B cell (primary cell): ENCODE results near the gene GADD45B. TPM values are rescaled to one million over a fixed set of nuclear protein-coding genes. Genes with fewer than 3 reads are reported as not detected.
"Not testable (repeated sequence)": the region's sequence is repeated elsewhere in the genome, so short reads cannot be mapped to it uniquely, and the experiment has no call there.

ENCODE experiments used
- ATAC-seq: fragments of 200-7000 bp; cut with Tn5 transposase; one replicate; pipeline ENCODE4 v1.10.0; 2021; ENCODE audit warnings: low read depth, mild to moderate bottlenecking, moderate number of reproducible peaks, moderate library complexity
- CTCF ChIA-PET: fragments of 350-600 bp; sonication (Branson Sonifier 250); formaldehyde crosslinking; loops from one replicate; lab custom pipeline; 2021; ENCODE audit warnings: antibody characterized with exemption, inconsistent platforms; lab: Charles Lee
- POLR2A ChIA-PET: fragments of 350-600 bp; sonication (Branson Sonifier 250); formaldehyde crosslinking; loops from one replicate; lab custom pipeline; 2021; ENCODE audit warnings: antibody characterized with exemption; lab: Charles Lee
- DNase-seq: peaks from one replicate; pipeline ENCODE4 v3.0.0; 2013
- H2AFZ ChIP-seq: 2 replicates; pipeline ENCODE4 v1.6.1; 2012; ENCODE audit warnings: mild to moderate bottlenecking, low read depth, low read length; ENCODE audit not compliant: insufficient read depth, poor library complexity, severe bottlenecking
- H3K27ac ChIP-seq, 2 donors: 1 replicate in 1 of 2; 2 replicates in 1 of 2; pipeline ENCODE4 v1.5.1; 2012 to 2013; ENCODE audit warnings: low read length in 2 of 2, mild to moderate bottlenecking in 2 of 2, moderate library complexity in 1 of 2
- H3K27me3 ChIP-seq, 4 experiments: fragments of 200-600 bp in 1 of 4; sonication (generic) in 1 of 4; replicated peaks in 1 of 4; 1 replicate in 2 of 4; 2 replicates in 2 of 4; pipeline versions ENCODE4 v1.6.1 to v1.7.0; 2013 to 2016; ENCODE audit warnings: low read length in 3 of 4, mild to moderate bottlenecking in 2 of 4, mixed read lengths in 1 of 4, moderate library complexity in 1 of 4; ENCODE audit not compliant: insufficient read depth in 4 of 4, control insufficient read depth in 3 of 4; ENCODE audit errors: control extremely low read depth in 1 of 4
- H3K36me3 ChIP-seq, 2 experiments: replicated peaks in 1 of 2; 1 replicate in 1 of 2; 2 replicates in 1 of 2; pipeline versions ENCODE4 v1.6.1 to v1.7.1; 2013; ENCODE audit warnings: low read length in 1 of 2; ENCODE audit not compliant: insufficient read depth in 2 of 2, control insufficient read depth in 1 of 2; ENCODE audit errors: control extremely low read depth in 1 of 2, extremely low read depth in 1 of 2
- H3K4me1 ChIP-seq, 2 donors: fragments of 200-600 bp in 1 of 2; sonication (generic) in 1 of 2; 1 replicate in 1 of 2; 2 replicates in 1 of 2; pipeline versions ENCODE4 v1.5.1 to v1.6.1; 2013 to 2017; ENCODE audit warnings: low read length in 2 of 2; ENCODE audit not compliant: control insufficient read depth in 2 of 2, insufficient read depth in 2 of 2
- H3K4me2 ChIP-seq: replicated peaks from 2 replicates; pipeline ENCODE3; 2012; ENCODE audit warnings: mild to moderate bottlenecking, low read depth, low read length; ENCODE audit not compliant: poor library complexity, severe bottlenecking
- H3K4me3 ChIP-seq, 5 experiments: fragments of 200-600 bp in 1 of 5; sonication (generic) in 1 of 5; 1 replicate in 3 of 5; 2 replicates in 2 of 5; pipeline versions ENCODE4 v1.5.1 to v1.7.0; 2011 to 2016; ENCODE audit warnings: low read length in 4 of 5, mild to moderate bottlenecking in 4 of 5, low read depth in 2 of 5, control low read depth in 1 of 5, moderate library complexity in 1 of 5; ENCODE audit not compliant: insufficient read depth in 1 of 5; ENCODE audit errors: control extremely low read depth in 1 of 5, extremely low read depth in 1 of 5
- H3K79me2 ChIP-seq: fragments of 200-600 bp; sonication (generic); one replicate; pipeline ENCODE4 v1.6.0; 2016; ENCODE audit warnings: low read length; ENCODE audit not compliant: control insufficient read depth, insufficient read depth
- H3K9ac ChIP-seq: fragments of 200-600 bp; sonication (generic); 2 replicates; pipeline ENCODE4 v1.6.1; 2017; ENCODE audit warnings: mild to moderate bottlenecking, low read length, moderate library complexity
- H3K9me3 ChIP-seq, 3 donors: one replicate each; pipeline versions ENCODE4 v1.6.1 to v1.7.1; 2013; ENCODE audit warnings: low read length in 2 of 3; ENCODE audit not compliant: control insufficient read depth in 2 of 3, insufficient read depth in 1 of 3; ENCODE audit errors: control extremely low read depth in 1 of 3
- H4K20me1 ChIP-seq: 2 replicates; pipeline ENCODE4 v1.6.0; 2012; ENCODE audit warnings: mild to moderate bottlenecking, low read length; ENCODE audit not compliant: insufficient read depth, control insufficient read depth, poor library complexity, severe bottlenecking
- H3K27ac Mint-ChIP-seq: one replicate; pipeline ENCODE4 v1.8.0; 2021; ENCODE audit warnings: mixed read lengths
- H3K27me3 Mint-ChIP-seq: one replicate; pipeline ENCODE4 v1.8.0; 2021; ENCODE audit warnings: mixed read lengths
- H3K4me1 Mint-ChIP-seq: one replicate; pipeline ENCODE4 v1.8.0; 2021; ENCODE audit warnings: mixed read lengths
- H3K4me3 Mint-ChIP-seq: one replicate; pipeline ENCODE4 v1.8.0; 2021; ENCODE audit warnings: mixed read lengths
- H3K9me3 Mint-ChIP-seq: one replicate; pipeline ENCODE4 v1.8.0; 2022; ENCODE audit warnings: mixed read lengths; ENCODE audit not compliant: insufficient read depth
- EZH2 ChIP-seq: IDR thresholded peaks from 2 replicates; pipeline ENCODE4 v1.6.1; 2012; ENCODE audit warnings: borderline replicate concordance, low read depth, mild to moderate bottlenecking, moderate library complexity, low read length; ENCODE audit not compliant: insufficient read depth, poor library complexity, severe bottlenecking
- WGBS: methylation state at CpG from one replicate; pipeline ENCODE4 v1.1.5; 2013; ENCODE audit warnings: missing lambda C conversion rate; ENCODE audit not compliant: insufficient coverage; 5-methylcytosine and 5-hydroxymethylcytosine counted together
- intact Hi-C: fragments of 100-400 bp; cut with micrococcal nuclease; formaldehyde crosslinking; loops from one replicate; pipeline ENCODE4 v1.10.0; 2022
- polyA plus RNA-seq: library from polyadenylated mRNA; depleted of rRNA; stranded (reverse); fragments of >200 nt; gene quantifications from 2 replicates; pipeline ENCODE4 v1.2.3, GENCODE V29; 2012
- total RNA-seq, 2 donors: library from RNA; stranded (reverse); fragments of 120-200 nt in 1 of 2; gene quantifications; 1 replicate in 1 of 2; 2 replicates in 1 of 2; pipeline versions ENCODE4 v1.2.3 to v1.2.4, GENCODE V29; 2013 to 2022
- TF ChIP-seq, protein P1 (sequence below): fragments of 200-600 bp; IDR thresholded peaks from one replicate; pipeline ENCODE4 v1.8.0; 2022; ENCODE audit warnings: antibody characterized with exemption, mild to moderate bottlenecking

The GADD45B gene
- total and polyA plus RNA-seq, 2 donors (not counting 1 experiment from before 2014, with no cell fraction given): 166 to 215 TPM

DNA sequence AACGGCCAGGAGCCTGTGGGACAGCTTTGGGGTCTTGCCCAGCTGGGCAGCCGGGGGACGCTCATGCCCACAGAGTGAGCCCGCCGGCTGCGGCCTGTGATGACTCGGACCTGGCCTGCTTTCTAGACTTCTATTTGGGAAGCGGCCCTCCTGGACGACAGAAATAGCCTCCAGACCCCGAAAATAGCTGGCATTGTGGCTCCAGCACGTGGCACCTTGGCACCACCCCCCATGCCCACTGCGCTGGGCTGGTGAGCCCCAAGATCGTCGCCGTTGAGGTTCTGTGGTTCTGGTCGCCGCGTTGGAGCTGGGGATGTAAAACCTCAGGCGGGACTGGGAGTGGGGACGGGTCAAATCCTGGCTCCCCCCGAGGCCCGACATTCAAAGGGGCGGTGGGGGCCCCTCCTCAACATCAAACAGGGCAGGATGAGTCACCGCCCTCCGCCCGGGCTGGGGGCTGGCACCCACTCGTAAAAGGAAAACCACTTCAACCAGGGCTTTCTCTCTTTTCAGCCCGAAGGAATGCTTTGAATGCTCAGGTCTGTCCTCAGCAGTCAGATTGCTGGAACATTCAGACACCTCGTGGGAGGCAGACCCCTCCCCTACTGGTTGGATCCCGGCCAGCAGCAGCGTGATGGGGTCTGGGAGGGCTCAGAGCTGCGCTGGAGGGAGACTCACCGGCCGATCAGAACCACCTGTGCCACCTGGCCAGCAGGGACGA lies 42.1 kb downstream of the GADD45B start:
- no peak for ATAC-seq
- H2AFZ ChIP-seq: no peak overlapping the region
- POLR2A ChIA-PET: interaction anchor here (1.2 kb wide), 1 partner anchor 36 kb away, joined by 4 read pairs; no protein-coding TSS in a partner anchor
- peaks cover 0 to 7% (median 0%) of the 10 kb centered on the region in 3 donors for H3K9me3 ChIP-seq
- Mint-ChIP-seq H3K9me3 (no peaks in the 10 kb centered on the region), H3K4me1 (peaks cover 4% of the 10 kb centered on the region), H3K27ac (no peak overlapping the region), H3K4me3 (no peak overlapping the region), H3K27me3 (no peaks in the 10 kb centered on the region)
- peaks cover 0 to 49% of the 10 kb centered on the region in 2 experiments for H3K36me3 ChIP-seq
- H3K9ac ChIP-seq: no peak overlapping the region
- intact Hi-C loops: loop anchor here (10.0 kb wide), 1 partner anchor 847 kb away; the partner anchor contains the start of gene NFIC
- H4K20me1 ChIP-seq: peaks cover 68% of the 10 kb centered on the region
- H3K27me3 ChIP-seq: no peaks in the 10 kb centered on the region
- CTCF ChIA-PET: no interaction called here
- no peak overlapping the region for H3K4me2 ChIP-seq
- peaks cover 20% of the 10 kb centered on the region for H3K79me2 ChIP-seq
- no peak overlapping the region for H3K27ac ChIP-seq
- DNase-seq: no peak
- H3K4me3 ChIP-seq: no peak overlapping the region
- WGBS: 87% methylated on average over 34 of the region's 35 CpGs
- H3K4me1 ChIP-seq: peaks cover 0 to 4% of the 10 kb centered on the region in 2 donors
- TF ChIP-seq, protein P1, sequence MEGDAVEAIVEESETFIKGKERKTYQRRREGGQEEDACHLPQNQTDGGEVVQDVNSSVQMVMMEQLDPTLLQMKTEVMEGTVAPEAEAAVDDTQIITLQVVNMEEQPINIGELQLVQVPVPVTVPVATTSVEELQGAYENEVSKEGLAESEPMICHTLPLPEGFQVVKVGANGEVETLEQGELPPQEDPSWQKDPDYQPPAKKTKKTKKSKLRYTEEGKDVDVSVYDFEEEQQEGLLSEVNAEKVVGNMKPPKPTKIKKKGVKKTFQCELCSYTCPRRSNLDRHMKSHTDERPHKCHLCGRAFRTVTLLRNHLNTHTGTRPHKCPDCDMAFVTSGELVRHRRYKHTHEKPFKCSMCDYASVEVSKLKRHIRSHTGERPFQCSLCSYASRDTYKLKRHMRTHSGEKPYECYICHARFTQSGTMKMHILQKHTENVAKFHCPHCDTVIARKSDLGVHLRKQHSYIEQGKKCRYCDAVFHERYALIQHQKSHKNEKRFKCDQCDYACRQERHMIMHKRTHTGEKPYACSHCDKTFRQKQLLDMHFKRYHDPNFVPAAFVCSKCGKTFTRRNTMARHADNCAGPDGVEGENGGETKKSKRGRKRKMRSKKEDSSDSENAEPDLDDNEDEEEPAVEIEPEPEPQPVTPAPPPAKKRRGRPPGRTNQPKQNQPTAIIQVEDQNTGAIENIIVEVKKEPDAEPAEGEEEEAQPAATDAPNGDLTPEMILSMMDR: no peak
- TF ChIP-seq EZH2: no peak

DNA sequence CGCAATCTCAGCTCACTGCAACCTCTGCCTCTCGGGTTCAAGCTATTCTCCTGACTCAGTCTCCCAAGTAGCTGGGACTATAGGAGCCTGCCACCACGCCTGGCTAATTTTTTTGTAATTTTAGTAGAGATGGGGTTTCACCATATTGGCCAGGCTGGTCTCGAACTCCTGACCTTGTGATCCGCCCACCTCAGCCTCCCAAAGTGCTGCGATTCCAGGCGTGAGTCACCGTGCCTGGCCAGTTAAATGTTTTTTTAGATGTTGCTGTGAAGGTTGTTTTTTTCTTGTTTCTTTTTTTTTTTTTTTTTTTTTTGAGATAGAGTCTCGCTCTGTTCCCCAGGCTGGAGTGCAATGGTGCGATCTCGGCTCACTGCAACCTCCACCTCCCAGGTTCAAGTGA lies 42.9 kb downstream of the GADD45B start:
- H2AFZ ChIP-seq, H3K4me1 ChIP-seq, H3K4me1 Mint-ChIP-seq, H3K9me3 Mint-ChIP-seq, ATAC-seq, DNase-seq, H3K27me3 Mint-ChIP-seq, H3K4me3 Mint-ChIP-seq, H3K9me3 ChIP-seq, H3K27me3 ChIP-seq, H3K4me2 ChIP-seq, H3K4me3 ChIP-seq, H3K27ac Mint-ChIP-seq, H3K27ac ChIP-seq, CTCF ChIA-PET, H3K9ac ChIP-seq: not testable (repeated sequence)
- H3K36me3 ChIP-seq: peaks cover 0 to 46% of the 10 kb centered on the region in 2 experiments
- peaks cover 71% of the 10 kb centered on the region for H4K20me1 ChIP-seq
- WGBS: no CpG with 5 or more reads among the region's 11 CpGs
- POLR2A ChIA-PET: interaction anchor here (1.2 kb wide), 1 partner anchor 35 kb away, joined by 4 read pairs; no protein-coding TSS in a partner anchor
- H3K79me2 ChIP-seq: peaks cover 20% of the 10 kb centered on the region
- intact Hi-C loops: loop anchor here (10.0 kb wide), 1 partner anchor 846 kb away; the partner anchor contains the start of gene NFIC
